Activated CD4-positive, CD25-positive, alpha-beta regulatory T cell treated with anti-CD3 and anti-CD28 coated beads, Interleukin-2, amount 50 U/mL, for 72 hours (primary cell): ENCODE results near the gene STAM.
"Not testable (repeated sequence)": the region's sequence is repeated elsewhere in the genome, so short reads cannot be mapped to it uniquely, and the experiment has no call there.

Experiments used
- DNase-seq: peaks from one replicate; pipeline ENCODE4 v3.0.0; 2021

Gene STAM

GRCh38 chr10:17682236-17682946, 38.4 kb downstream of the STAM start:
- DNase-seq: no peak

- DNase-seq: no peak
Observed at GRCh38 chr10:17683541-17683940, 39.6 kb downstream of the STAM start.

GRCh38 chr10:17684537-17684936, 40.6 kb downstream of the STAM start:
- DNase-seq: no peak

- DNase-seq: peak; percentile 53
Observed at GRCh38 chr10:17685233-17685840, 41.4 kb downstream of the STAM start.

GRCh38 chr10:17687117-17687831, 43.3 kb downstream of the STAM start:
- DNase-seq: no peak

GRCh38 chr10:17689137-17689536, 45.2 kb downstream of the STAM start:
- DNase-seq: no peak

- no peak for DNase-seq
Observed at GRCh38 chr10:17693009-17693408, 49.1 kb downstream of the STAM start.

GRCh38 chr10:17698696-17699095, 54.7 kb downstream of the STAM start:
- DNase-seq: no peak

- DNase-seq: no peak
Observed at GRCh38 chr10:17701301-17701700, 57.4 kb downstream of the STAM start.

- DNase-seq: no peak
Observed at GRCh38 chr10:17703706-17704105, 59.8 kb downstream of the STAM start.

- no peak for DNase-seq
Observed at GRCh38 chr10:17708821-17709220, 64.9 kb downstream of the STAM start.

- DNase-seq: no peak
Observed at GRCh38 chr10:17709492-17709891, 65.5 kb downstream of the STAM start.

GRCh38 chr10:17710181-17710580, 66.2 kb downstream of the STAM start:
- DNase-seq: no peak

- DNase-seq: no peak
Observed at GRCh38 chr10:17712053-17712452, 68.1 kb downstream of the STAM start.

GRCh38 chr10:17712717-17713471, 68.9 kb downstream of the STAM start:
- no peak for DNase-seq

GRCh38 chr10:17713758-17714157, 69.8 kb downstream of the STAM start:
- no peak for DNase-seq

GRCh38 chr10:17716161-17716560, 72.2 kb downstream of the STAM start:
- DNase-seq: no peak

- DNase-seq: not testable (repeated sequence)
Observed at GRCh38 chr10:17722317-17723014, 78.5 kb downstream of the STAM start.

- no peak for DNase-seq
Observed at GRCh38 chr10:17725703-17726102, 81.8 kb downstream of the STAM start.

GRCh38 chr10:17729630-17730029, 85.7 kb downstream of the STAM start:
- DNase-seq: no peak

- no peak for DNase-seq
Observed at GRCh38 chr10:17730667-17731066, 86.7 kb downstream of the STAM start.

- no peak for DNase-seq
Observed at GRCh38 chr10:17731331-17732020, 87.5 kb downstream of the STAM start.
